Colonic mucosa (tissue), 4 donors: ENCODE results near the gene GLP1R. TPM values are rescaled to one million over a fixed set of nuclear protein-coding genes. Genes with fewer than 3 reads are reported as not detected.

ENCODE experiments used
- DNase-seq: peaks from one replicate; pipeline ENCODE4 v3.0.0-alpha.2; 2020
- H3K27ac ChIP-seq: fragments of 200-600 bp; one replicate; pipeline ENCODE4 v1.8.0; 2021
- H3K27me3 ChIP-seq: fragments of 200-600 bp; one replicate; pipeline ENCODE4 v1.8.0; 2021
- H3K36me3 ChIP-seq: fragments of 200-600 bp; one replicate; pipeline ENCODE4 v1.8.0; 2021
- H3K4me1 ChIP-seq: fragments of 200-600 bp; one replicate; pipeline ENCODE4 v1.8.0; 2021; ENCODE audit warnings: mild to moderate bottlenecking
- H3K4me3 ChIP-seq: fragments of 200-600 bp; one replicate; pipeline ENCODE4 v1.8.0; 2021
- H3K9ac ChIP-seq, 2 donors: one replicate each; pipeline ENCODE4 v1.7.0; 2013; ENCODE audit warnings: control low read depth in 2 of 2, low read depth in 2 of 2, low read length in 2 of 2
- H3K9me3 ChIP-seq: fragments of 200-600 bp; one replicate; pipeline ENCODE4 v1.8.0; 2021
- intact Hi-C: fragments of 100-400 bp; cut with DNase I; formaldehyde crosslinking; loops from one replicate; pipeline ENCODE4 v1.14.1; 2022
- total RNA-seq, 2 donors: library from RNA; stranded (reverse); fragmentation: NEBNext Ultra II Directional in 1 of 2; extraction: Animal tissue kit (Norgen Biotek cat#: 25700) in 1 of 2; gene quantifications; one replicate each; pipeline ENCODE4 v1.2.1, GENCODE V29; 2021
- TF ChIP-seq, protein P1 (sequence below): fragments of 200-600 bp; IDR thresholded peaks from one replicate; pipeline ENCODE4 v1.8.0; 2022; ENCODE audit warnings: antibody characterized with exemption, mild to moderate bottlenecking
- donor health status: healthy.
- donor health status: DM: no; HTN: no; CAD: no.
- donor health status: DM: no; HTN: no; CAD: no.

The GLP1R gene
- total RNA-seq, 2 donors from 2014 or later, result not detected

DNA sequence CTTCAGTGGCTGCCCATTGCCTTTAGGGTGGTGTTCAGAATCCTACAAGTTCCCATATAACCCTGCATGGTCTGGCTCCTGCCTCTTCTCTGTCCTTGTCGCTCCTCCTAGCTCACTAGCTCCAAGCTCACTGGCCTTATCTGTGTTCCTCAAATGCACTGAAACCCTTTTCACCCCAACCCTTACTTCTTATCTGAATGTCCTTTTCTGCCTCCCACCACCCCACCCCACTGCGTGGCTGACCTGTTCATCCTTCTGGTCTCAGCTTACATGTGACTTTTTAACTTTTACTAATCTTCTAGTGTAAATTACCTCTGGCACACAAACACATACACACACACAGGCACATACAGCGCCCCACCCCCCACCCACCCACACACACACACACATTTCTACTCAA is 41.0 kb upstream of the GLP1R start:
- Histone ChIP-seq H3K27me3 (no peaks in the 10 kb centered on the region), H3K9ac (no peak overlapping the region), H3K27ac (no peak overlapping the region), H3K4me3 (no peak overlapping the region), H3K4me1 (no peaks in the 10 kb centered on the region), H3K36me3 (no peaks in the 10 kb centered on the region), H3K9me3 (no peaks in the 10 kb centered on the region)
- no peak for DNase-seq
- TF ChIP-seq, protein P1, sequence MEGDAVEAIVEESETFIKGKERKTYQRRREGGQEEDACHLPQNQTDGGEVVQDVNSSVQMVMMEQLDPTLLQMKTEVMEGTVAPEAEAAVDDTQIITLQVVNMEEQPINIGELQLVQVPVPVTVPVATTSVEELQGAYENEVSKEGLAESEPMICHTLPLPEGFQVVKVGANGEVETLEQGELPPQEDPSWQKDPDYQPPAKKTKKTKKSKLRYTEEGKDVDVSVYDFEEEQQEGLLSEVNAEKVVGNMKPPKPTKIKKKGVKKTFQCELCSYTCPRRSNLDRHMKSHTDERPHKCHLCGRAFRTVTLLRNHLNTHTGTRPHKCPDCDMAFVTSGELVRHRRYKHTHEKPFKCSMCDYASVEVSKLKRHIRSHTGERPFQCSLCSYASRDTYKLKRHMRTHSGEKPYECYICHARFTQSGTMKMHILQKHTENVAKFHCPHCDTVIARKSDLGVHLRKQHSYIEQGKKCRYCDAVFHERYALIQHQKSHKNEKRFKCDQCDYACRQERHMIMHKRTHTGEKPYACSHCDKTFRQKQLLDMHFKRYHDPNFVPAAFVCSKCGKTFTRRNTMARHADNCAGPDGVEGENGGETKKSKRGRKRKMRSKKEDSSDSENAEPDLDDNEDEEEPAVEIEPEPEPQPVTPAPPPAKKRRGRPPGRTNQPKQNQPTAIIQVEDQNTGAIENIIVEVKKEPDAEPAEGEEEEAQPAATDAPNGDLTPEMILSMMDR, result no peak
- intact Hi-C loops, result no loop called here

DNA sequence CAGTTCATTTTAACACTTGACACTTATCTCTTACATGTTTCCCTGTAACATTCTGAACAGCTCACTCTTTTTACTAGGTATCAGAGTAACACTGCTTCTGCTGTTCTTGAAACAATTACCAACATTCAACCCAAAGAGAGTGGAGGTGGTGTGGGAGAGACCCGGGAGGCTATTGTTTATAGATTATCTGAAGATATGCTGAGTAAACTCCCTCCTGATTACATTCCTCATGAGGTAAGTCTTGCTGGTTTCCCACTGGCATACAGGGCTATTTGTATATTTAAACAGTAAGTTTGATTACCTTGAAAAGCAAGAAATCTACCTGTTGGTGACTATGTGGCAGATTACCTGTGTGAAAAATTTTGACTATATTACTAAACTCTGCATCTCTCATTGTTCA is 39.8 kb upstream of the GLP1R start:
- no peaks in the 10 kb centered on the region for H3K27me3 ChIP-seq
- no peaks in the 10 kb centered on the region for H3K9me3 ChIP-seq
- TF ChIP-seq, protein P1, result no peak
- intact Hi-C loops, result no loop called here
- H3K9ac ChIP-seq, result no peak overlapping the region
- H3K4me1 ChIP-seq, result no peaks in the 10 kb centered on the region
- no peaks in the 10 kb centered on the region for H3K36me3 ChIP-seq
- H3K27ac ChIP-seq, result no peak overlapping the region
- no peak for DNase-seq
- H3K4me3 ChIP-seq, result no peak overlapping the region

DNA sequence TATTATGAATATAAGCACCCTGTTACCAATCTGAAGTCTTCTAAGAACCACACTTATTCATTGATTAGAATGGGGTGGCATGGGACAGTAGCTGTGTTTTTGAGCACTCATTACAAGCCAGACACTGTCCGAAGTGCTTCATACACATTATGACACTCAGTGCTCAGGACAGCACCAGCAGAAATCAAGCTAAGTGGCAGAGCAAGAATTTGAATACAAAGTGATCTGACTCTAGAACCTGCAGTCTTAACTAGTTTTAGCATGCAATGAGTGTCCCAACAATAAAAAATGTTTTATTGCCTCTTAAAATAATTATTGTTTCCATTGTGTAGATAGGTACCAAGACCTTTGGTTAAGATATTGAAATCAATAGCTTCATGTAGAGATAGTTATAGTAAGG is 39.1 kb upstream of the GLP1R start:
- Histone ChIP-seq H3K9me3 (no peaks in the 10 kb centered on the region), H3K27me3 (no peaks in the 10 kb centered on the region), H3K36me3 (no peaks in the 10 kb centered on the region), H3K9ac (no peak overlapping the region), H3K27ac (no peak overlapping the region), H3K4me3 (no peak overlapping the region), H3K4me1 (no peaks in the 10 kb centered on the region)
- TF ChIP-seq, protein P1, result no peak
- intact Hi-C loops, result no loop called here
- DNase-seq, result no peak

DNA sequence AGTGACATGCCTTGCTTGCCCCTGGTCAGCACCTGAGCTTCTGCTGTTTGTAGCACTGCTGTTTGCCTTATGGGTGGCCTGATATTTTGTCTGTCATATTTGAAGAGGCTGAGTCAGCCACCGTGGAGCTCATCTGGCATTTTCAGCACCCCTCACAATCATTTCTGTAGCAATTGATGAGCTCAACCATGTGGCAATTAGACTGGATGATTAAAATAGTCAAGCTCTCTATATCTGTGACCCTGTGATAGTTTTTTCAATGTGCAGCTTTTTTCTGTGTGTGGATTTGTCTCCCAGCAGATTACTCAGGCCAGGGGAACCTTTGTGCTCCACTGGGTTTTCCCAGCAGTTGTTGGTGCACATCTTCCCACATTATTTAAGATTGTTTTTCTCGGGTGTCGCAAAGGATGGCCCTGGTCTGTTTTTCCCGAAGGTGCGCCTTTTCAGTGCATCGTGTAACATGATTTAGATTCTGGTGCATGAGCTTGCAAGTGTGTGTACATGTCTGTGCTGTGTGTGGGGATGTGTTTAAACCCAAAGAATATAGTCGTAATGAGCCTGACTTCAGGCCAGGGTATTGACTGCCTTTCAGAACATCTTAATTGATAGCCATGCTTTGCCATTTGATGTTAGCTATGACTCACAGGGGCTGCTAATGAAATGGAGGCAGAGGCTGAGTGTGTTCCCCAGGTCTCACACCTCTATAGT is 31.6 kb upstream of the GLP1R start:
- no peaks in the 10 kb centered on the region for H3K9me3 ChIP-seq
- TF ChIP-seq, protein P1, result no peak

DNA sequence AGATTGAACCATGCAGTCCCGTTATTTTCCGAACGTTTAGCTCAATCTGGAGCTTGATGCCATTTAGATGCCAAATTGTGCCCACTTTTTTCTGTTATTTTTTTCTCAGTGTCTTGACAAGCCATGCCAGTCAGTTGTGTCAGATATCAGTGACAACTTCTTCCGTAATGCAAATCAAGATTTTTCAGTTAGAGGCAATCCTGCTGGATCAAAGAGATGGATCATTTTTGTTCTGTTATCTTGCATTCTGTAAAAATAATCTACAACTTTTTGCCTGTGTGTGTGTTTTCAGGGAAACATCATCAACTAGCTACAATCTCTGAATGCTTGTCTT is 31.1 kb upstream of the GLP1R start:
- intact Hi-C loops, result no loop called here
- no peaks in the 10 kb centered on the region for H3K27me3 ChIP-seq
- no peak overlapping the region for H3K9ac ChIP-seq

More for the DNA sequence above, 31.6 kb upstream of the GLP1R start:
- Histone ChIP-seq H3K4me3 (no peak overlapping the region), H3K27ac (no peak overlapping the region), H3K9ac (no peak overlapping the region), H3K36me3 (no peaks in the 10 kb centered on the region), H3K27me3 (no peaks in the 10 kb centered on the region), H3K4me1 (no peaks in the 10 kb centered on the region)
- no peak for DNase-seq
- intact Hi-C loops, result no loop called here

More for the DNA sequence above, 31.1 kb upstream of the GLP1R start:
- no peaks in the 10 kb centered on the region for H3K9me3 ChIP-seq
- no peaks in the 10 kb centered on the region for H3K4me1 ChIP-seq
- TF ChIP-seq, protein P1, result no peak
- DNase-seq, result no peak
- H3K27ac ChIP-seq, result no peak overlapping the region
- no peaks in the 10 kb centered on the region for H3K36me3 ChIP-seq
- H3K4me3 ChIP-seq, result no peak overlapping the region
